ENCODE data around the gene RGS13. TPM values are rescaled to one million over a fixed set of nuclear protein-coding genes. Genes with fewer than 3 reads are reported as not detected.

RGS13 gene
- 0.22 TPM for total RNA-seq
- long read RNA-seq: 0 reads

- no peaks in the 10 kb centered on the region for H3K27me3 ChIP-seq (ENCODE audit: low read depth)
- intact Hi-C loops (cut with micrococcal nuclease): no loop called here
- DNase-seq: no peak
- no peak within 1 kb of the TSS for H3K4me3 ChIP-seq
- no peaks in the 10 kb centered on the region for H3K36me3 ChIP-seq
- peaks cover 8% of the 10 kb centered on the region for H3K4me1 ChIP-seq
- TF ChIP-seq CTCF (IDR thresholded peaks at IDR 0.05; ENCODE audit: borderline replicate concordance): no peak
- no peak within 1 kb of the TSS for H3K27ac ChIP-seq (replicated peaks)
- H3K9me3 ChIP-seq (replicated peaks): no peaks in the 10 kb centered on the region
Observed at GRCh38 chr1:192635939-192636338, at the start of gene RGS13. TSS of gene RGS13 (plus strand) at chr1:192636147. CDS start at chr1:192644335, 8,188 bp downstream.

GRCh38 chr1:192587386-192588266, 48.3 kb upstream of the RGS13 start:
- no peaks in the 10 kb centered on the region for H3K9me3 ChIP-seq (replicated peaks)
- DNase-seq: no peak
- TF ChIP-seq CTCF (IDR thresholded peaks at IDR 0.05; ENCODE audit: borderline replicate concordance): no peak
- H3K27ac ChIP-seq (replicated peaks): no peak overlapping the region
- H3K27me3 ChIP-seq (ENCODE audit: low read depth): no peaks in the 10 kb centered on the region
- intact Hi-C loops (cut with micrococcal nuclease): no loop called here
- H3K4me3 ChIP-seq: no peak overlapping the region
- no peaks in the 10 kb centered on the region for H3K4me1 ChIP-seq
- no peaks in the 10 kb centered on the region for H3K36me3 ChIP-seq

GRCh38 chr1:192588546-192588945, 47.4 kb upstream of the RGS13 start:
- intact Hi-C loops (cut with micrococcal nuclease): no loop called here
- no peaks in the 10 kb centered on the region for H3K9me3 ChIP-seq (replicated peaks)
- H3K27ac ChIP-seq (replicated peaks): no peak overlapping the region
- no peak for DNase-seq
- no peak overlapping the region for H3K4me3 ChIP-seq
- no peaks in the 10 kb centered on the region for H3K27me3 ChIP-seq (ENCODE audit: low read depth)
- no peaks in the 10 kb centered on the region for H3K36me3 ChIP-seq
- H3K4me1 ChIP-seq: no peaks in the 10 kb centered on the region
- no peak for TF ChIP-seq CTCF (IDR thresholded peaks at IDR 0.05; ENCODE audit: borderline replicate concordance)

- DNase-seq: no peak
- no peak overlapping the region for H3K27ac ChIP-seq (replicated peaks)
- H3K36me3 ChIP-seq: no peaks in the 10 kb centered on the region
- H3K4me1 ChIP-seq: no peaks in the 10 kb centered on the region
- TF ChIP-seq CTCF (IDR thresholded peaks at IDR 0.05; ENCODE audit: borderline replicate concordance): no peak
- H3K27me3 ChIP-seq (ENCODE audit: low read depth): no peaks in the 10 kb centered on the region
- H3K9me3 ChIP-seq (replicated peaks): no peaks in the 10 kb centered on the region
- intact Hi-C loops (cut with micrococcal nuclease): no loop called here
- H3K4me3 ChIP-seq: no peak overlapping the region
Observed at GRCh38 chr1:192589813-192590212, 46.1 kb upstream of the RGS13 start.

GRCh38 chr1:192592517-192592916, 43.4 kb upstream of the RGS13 start:
- no peaks in the 10 kb centered on the region for H3K27me3 ChIP-seq (ENCODE audit: low read depth)
- H3K36me3 ChIP-seq: no peaks in the 10 kb centered on the region
- no peaks in the 10 kb centered on the region for H3K9me3 ChIP-seq (replicated peaks)
- intact Hi-C loops (cut with micrococcal nuclease): no loop called here
- TF ChIP-seq CTCF (IDR thresholded peaks at IDR 0.05; ENCODE audit: borderline replicate concordance): no peak
- no peak overlapping the region for H3K27ac ChIP-seq (replicated peaks)
- DNase-seq: no peak
- no peak overlapping the region for H3K4me3 ChIP-seq
- H3K4me1 ChIP-seq: no peaks in the 10 kb centered on the region
